Liver (tissue), 9 donors: Measurements from ENCODE around the gene CLMN. TPM values are rescaled to one million over a fixed set of nuclear protein-coding genes. Genes with fewer than 3 reads are reported as not detected.

ENCODE experiments used
- DNase-seq: peaks from one replicate; pipeline ENCODE4 v3.0.0-alpha.2; 2017; ENCODE audit warnings: low spot score
- H3K27ac ChIP-seq, 2 donors: one replicate each; pipeline ENCODE4 v1.7.0; 2013; ENCODE audit warnings: inconsistent platforms in 2 of 2, low read length in 2 of 2, control low read depth in 1 of 2, low read depth in 1 of 2, mild to moderate bottlenecking in 1 of 2
- H3K27me3 ChIP-seq, 4 donors: one replicate each; pipeline versions ENCODE4 v1.6.1 to v1.7.0; 2013; ENCODE audit warnings: low read length in 3 of 4, inconsistent platforms in 1 of 4, mild to moderate bottlenecking in 1 of 4, moderate library complexity in 1 of 4; ENCODE audit not compliant: control insufficient read depth in 4 of 4, insufficient read depth in 4 of 4
- H3K36me3 ChIP-seq, 4 donors: one replicate each; pipeline versions ENCODE4 v1.6.1 to v1.7.0; 2013; ENCODE audit warnings: low read length in 3 of 4, mild to moderate bottlenecking in 3 of 4, low read depth in 1 of 4, moderate library complexity in 1 of 4; ENCODE audit not compliant: control insufficient read depth in 4 of 4, insufficient read depth in 3 of 4
- H3K4me1 ChIP-seq, 4 donors: one replicate each; pipeline versions ENCODE4 v1.6.1 to v1.7.0; 2013; ENCODE audit warnings: low read length in 3 of 4, mild to moderate bottlenecking in 3 of 4, moderate library complexity in 1 of 4; ENCODE audit not compliant: control insufficient read depth in 4 of 4, insufficient read depth in 4 of 4
- H3K4me3 ChIP-seq, 3 donors: one replicate each; pipeline versions ENCODE4 v1.6.1 to v1.7.0; 2013; ENCODE audit warnings: low read length in 3 of 3, control low read depth in 1 of 3, low read depth in 1 of 3, mild to moderate bottlenecking in 1 of 3
- H3K9ac ChIP-seq, 2 donors: one replicate each; pipeline ENCODE4 v1.7.0; 2013; ENCODE audit warnings: low read length in 2 of 2, mild to moderate bottlenecking in 2 of 2, moderate library complexity in 2 of 2, control low read depth in 1 of 2, low read depth in 1 of 2
- H3K9me3 ChIP-seq, 4 donors: one replicate each; pipeline versions ENCODE4 v1.6.1 to v1.7.0; 2013; ENCODE audit warnings: low read length in 3 of 4; ENCODE audit not compliant: control insufficient read depth in 4 of 4
- EGR1 ChIP-seq, 2 donors: IDR thresholded peaks; 2 replicates each; pipeline ENCODE4 v1.6.1; 2016 to 2018; ENCODE audit warnings: antibody characterized with exemption in 2 of 2, low read depth in 2 of 2
- FOXA1 ChIP-seq: IDR thresholded peaks from 2 replicates; pipeline ENCODE4 v1.6.1; 2016; ENCODE audit warnings: antibody characterized with exemption
- FOXA2 ChIP-seq: IDR thresholded peaks from 2 replicates; pipeline ENCODE4 v1.6.1; 2016; ENCODE audit warnings: antibody characterized with exemption
- GABPA ChIP-seq, 2 donors: IDR thresholded peaks in 1 of 2; conservative IDR thresholded peaks in 1 of 2; 2 replicates each; pipeline ENCODE4 v1.6.1; 2016; ENCODE audit warnings: antibody characterized with exemption in 2 of 2, mild to moderate bottlenecking in 1 of 2, moderate library complexity in 1 of 2
- HNF4A ChIP-seq, 2 donors: conservative IDR thresholded peaks; 2 replicates each; pipeline ENCODE4 v1.6.1; 2016; ENCODE audit warnings: antibody characterized with exemption in 2 of 2, mild to moderate bottlenecking in 2 of 2
- HNF4G ChIP-seq: IDR thresholded peaks from 2 replicates; pipeline ENCODE4 v1.6.1; 2016; ENCODE audit warnings: antibody characterized with exemption
- JUND ChIP-seq, 2 donors: IDR thresholded peaks; 2 replicates each; pipeline ENCODE4 v1.6.1; 2016; ENCODE audit warnings: antibody characterized with exemption in 2 of 2
- MAX ChIP-seq: IDR thresholded peaks from 2 replicates; pipeline ENCODE4 v1.6.1; 2016; ENCODE audit warnings: antibody characterized with exemption
- NR2F2 ChIP-seq: IDR thresholded peaks from 2 replicates; pipeline ENCODE4 v1.6.1; 2016; ENCODE audit warnings: antibody characterized with exemption
- RAD21 ChIP-seq, 2 donors: IDR thresholded peaks; 2 replicates each; pipeline ENCODE4 v1.6.1; 2016; ENCODE audit warnings: antibody characterized with exemption in 2 of 2, mild to moderate bottlenecking in 2 of 2
- REST ChIP-seq: IDR thresholded peaks from 2 replicates; pipeline ENCODE4 v1.6.1; 2016; ENCODE audit warnings: antibody characterized with exemption, mild to moderate bottlenecking
- RXRA ChIP-seq, 2 donors: IDR thresholded peaks; 2 replicates each; pipeline ENCODE4 v1.6.1; 2017 to 2018; ENCODE audit warnings: antibody characterized with exemption in 2 of 2, mild to moderate bottlenecking in 1 of 2
- SP1 ChIP-seq: IDR thresholded peaks from 2 replicates; pipeline ENCODE4 v1.6.1; 2018; ENCODE audit warnings: antibody characterized with exemption, mild to moderate bottlenecking
- TAF1 ChIP-seq: conservative IDR thresholded peaks from 2 replicates; pipeline ENCODE4 v1.6.1; 2016; ENCODE audit warnings: antibody characterized with exemption, mild to moderate bottlenecking
- YY1 ChIP-seq: IDR thresholded peaks from 2 replicates; pipeline ENCODE4 v1.6.1; 2016; ENCODE audit warnings: antibody characterized with exemption, mild to moderate bottlenecking
- WGBS: extraction: QIAGEN DNeasy Blood & Tissue Kit; methylation state at CpG from one replicate; pipeline ENCODE4 v1.1.7; 2013; 5-methylcytosine and 5-hydroxymethylcytosine counted together
- polyA plus RNA-seq, 2 donors: library from polyadenylated mRNA; stranded (reverse) in 1 of 2; unstranded in 1 of 2; fragments of 200-250 nt in 1 of 2; fragments of >200 nt in 1 of 2; fragmentation: Nextera tagmentation in 1 of 2; extraction: Ambion mirVana in 1 of 2; gene quantifications; one replicate each; pipeline versions ENCODE4 v1.2.1 to v1.2.3, GENCODE V29; 2013 to 2015
- total RNA-seq, 2 donors: library from RNA; depleted of rRNA; stranded (reverse); fragments of >200 nt; gene quantifications; one replicate each; pipeline ENCODE4 v1.2.3, GENCODE V29; 2014
- TF ChIP-seq, protein P1 (sequence below): IDR thresholded peaks from 2 replicates; pipeline ENCODE4 v1.6.1; 2016; ENCODE audit warnings: antibody characterized with exemption
- TF ChIP-seq, protein P2 (sequence below): IDR thresholded peaks from 2 replicates; pipeline ENCODE4 v1.6.1; 2016; ENCODE audit warnings: antibody characterized with exemption
- TF ChIP-seq, protein P3 (sequence below): fragments of 150-350 bp; IDR thresholded peaks from 2 replicates; pipeline ENCODE4 v1.5.1; 2017; ENCODE audit warnings: improper control_type of control experiment, low read depth, low read length; ENCODE audit not compliant: missing input control
- donor health status: healthy.
- donor health status: healthy.
- donor health status: healthy.
- donor health status: healthy.
- donor health status: healthy.

CLMN gene
- total and polyA plus RNA-seq, 4 donors, result 6.0 to 41.1 (median 24.1) TPM

- TF ChIP-seq SP1 (no peak), FOXA1 (no peak)
- TF ChIP-seq, protein P1, sequence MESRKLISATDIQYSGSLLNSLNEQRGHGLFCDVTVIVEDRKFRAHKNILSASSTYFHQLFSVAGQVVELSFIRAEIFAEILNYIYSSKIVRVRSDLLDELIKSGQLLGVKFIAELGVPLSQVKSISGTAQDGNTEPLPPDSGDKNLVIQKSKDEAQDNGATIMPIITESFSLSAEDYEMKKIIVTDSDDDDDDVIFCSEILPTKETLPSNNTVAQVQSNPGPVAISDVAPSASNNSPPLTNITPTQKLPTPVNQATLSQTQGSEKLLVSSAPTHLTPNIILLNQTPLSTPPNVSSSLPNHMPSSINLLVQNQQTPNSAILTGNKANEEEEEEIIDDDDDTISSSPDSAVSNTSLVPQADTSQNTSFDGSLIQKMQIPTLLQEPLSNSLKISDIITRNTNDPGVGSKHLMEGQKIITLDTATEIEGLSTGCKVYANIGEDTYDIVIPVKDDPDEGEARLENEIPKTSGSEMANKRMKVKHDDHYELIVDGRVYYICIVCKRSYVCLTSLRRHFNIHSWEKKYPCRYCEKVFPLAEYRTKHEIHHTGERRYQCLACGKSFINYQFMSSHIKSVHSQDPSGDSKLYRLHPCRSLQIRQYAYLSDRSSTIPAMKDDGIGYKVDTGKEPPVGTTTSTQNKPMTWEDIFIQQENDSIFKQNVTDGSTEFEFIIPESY, result no peak
- Histone ChIP-seq H3K9ac (no peak overlapping the region), H3K36me3 (no peaks in the 10 kb centered on the region), H3K4me1 (peaks cover 0 to 5% (median 0%) of the 10 kb centered on the region in 4 donors), H3K4me3 (no peak overlapping the region), H3K27ac (no peak overlapping the region), H3K27me3 (no peaks in the 10 kb centered on the region), H3K9me3 (no peaks in the 10 kb centered on the region)
- 88% methylated on average over 9 of the region's 9 CpGs for whole genome bisulfite sequencing
- no peak for DNase-seq
Observed at GRCh38 chr14:95353664-95354063, 34.0 kb upstream of the CLMN start.

DNA sequence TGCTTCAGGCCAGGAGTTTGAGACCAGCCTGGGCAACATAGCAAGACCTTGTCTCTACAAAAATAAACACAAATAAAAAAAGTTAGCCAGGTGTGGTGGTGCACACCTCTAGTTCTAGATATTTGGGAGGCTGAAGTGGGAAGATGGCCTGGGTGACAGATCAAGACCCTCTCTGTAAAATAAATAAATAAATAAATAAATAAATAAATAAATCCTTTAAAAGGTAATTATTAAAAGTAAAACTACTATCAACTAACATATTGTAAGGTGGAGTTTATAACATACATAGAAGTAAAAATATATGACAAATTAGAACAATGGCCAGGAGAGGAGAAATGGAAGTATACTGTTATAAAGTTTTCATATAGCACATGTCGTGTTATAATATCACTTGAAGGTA is 33.3 kb upstream of the CLMN start:
- no peak overlapping the region for H3K9ac ChIP-seq
- no peak for DNase-seq
- H3K36me3 ChIP-seq, result no peaks in the 10 kb centered on the region
- H3K9me3 ChIP-seq, result no peaks in the 10 kb centered on the region
- no peak overlapping the region for H3K4me3 ChIP-seq
- H3K27ac ChIP-seq, result no peak overlapping the region
- peaks cover 0 to 5% (median 0%) of the 10 kb centered on the region in 4 donors for H3K4me1 ChIP-seq
- H3K27me3 ChIP-seq, result no peaks in the 10 kb centered on the region
- 98% methylated on average over 1 of the region's 1 CpG for WGBS
- no peak for TF ChIP-seq HNF4G
- no peak for TF ChIP-seq TAF1
- no peak for TF ChIP-seq SP1
- no peak for TF ChIP-seq RAD21 (IDR thresholded peaks at IDR 0.05)
- no peak for TF ChIP-seq YY1
- TF ChIP-seq, protein P1, result no peak
- TF ChIP-seq GABPA (IDR thresholded peaks at IDR 0.05 in 1 of 2, conservative IDR thresholded peaks at IDR 0.05 in 1 of 2), result no peak
- TF ChIP-seq RXRA (IDR thresholded peaks at IDR 0.05), result no peak

DNA sequence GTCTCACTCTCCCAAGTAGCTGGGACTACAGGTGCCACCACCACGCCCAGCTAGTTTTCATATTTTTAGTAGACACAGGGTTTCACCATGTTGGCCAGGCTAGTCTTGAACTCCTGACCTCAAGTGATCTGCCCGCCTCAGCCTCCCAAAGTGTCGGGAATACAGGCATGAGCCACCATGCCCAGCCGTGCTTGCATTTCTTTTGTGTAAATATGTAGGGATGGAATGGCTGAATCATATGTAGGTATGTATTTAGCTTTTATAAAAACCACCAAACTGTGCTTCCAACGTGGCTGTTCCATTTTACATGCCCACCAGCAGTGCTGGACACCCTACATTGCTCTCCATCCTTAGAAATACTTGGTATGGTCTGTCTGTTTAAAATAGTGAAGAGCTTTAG is 32.8 kb upstream of the CLMN start:
- 89% methylated on average over 5 of the region's 5 CpGs for WGBS
- H3K36me3 ChIP-seq, result no peaks in the 10 kb centered on the region
- peaks cover 0 to 5% (median 0%) of the 10 kb centered on the region in 4 donors for H3K4me1 ChIP-seq
- DNase-seq, result no peak
- H3K27ac ChIP-seq, result no peak overlapping the region
- H3K27me3 ChIP-seq, result no peaks in the 10 kb centered on the region
- no peak overlapping the region for H3K4me3 ChIP-seq
- no peak overlapping the region for H3K9ac ChIP-seq
- no peaks in the 10 kb centered on the region for H3K9me3 ChIP-seq
- no peak for TF ChIP-seq JUND (IDR thresholded peaks at IDR 0.05)
- TF ChIP-seq SP1, result no peak
- TF ChIP-seq HNF4G, result no peak
- no peak for TF ChIP-seq EGR1 (IDR thresholded peaks at IDR 0.05; ENCODE audit: low read depth in 2 of 2)
- no peak for TF ChIP-seq GABPA (IDR thresholded peaks at IDR 0.05 in 1 of 2, conservative IDR thresholded peaks at IDR 0.05 in 1 of 2)
- TF ChIP-seq, protein P2, sequence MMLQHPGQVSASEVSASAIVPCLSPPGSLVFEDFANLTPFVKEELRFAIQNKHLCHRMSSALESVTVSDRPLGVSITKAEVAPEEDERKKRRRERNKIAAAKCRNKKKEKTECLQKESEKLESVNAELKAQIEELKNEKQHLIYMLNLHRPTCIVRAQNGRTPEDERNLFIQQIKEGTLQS, result no peak
- TF ChIP-seq RAD21 (IDR thresholded peaks at IDR 0.05), result no peak
- TF ChIP-seq FOXA2, result no peak
- no peak for TF ChIP-seq FOXA1
- no peak for TF ChIP-seq RXRA (IDR thresholded peaks at IDR 0.05)
- TF ChIP-seq YY1, result no peak
- TF ChIP-seq HNF4A (conservative IDR thresholded peaks at IDR 0.05), result no peak
- TF ChIP-seq REST, result no peak
- no peak for TF ChIP-seq MAX
- no peak for TF ChIP-seq NR2F2
- TF ChIP-seq, protein P3, sequence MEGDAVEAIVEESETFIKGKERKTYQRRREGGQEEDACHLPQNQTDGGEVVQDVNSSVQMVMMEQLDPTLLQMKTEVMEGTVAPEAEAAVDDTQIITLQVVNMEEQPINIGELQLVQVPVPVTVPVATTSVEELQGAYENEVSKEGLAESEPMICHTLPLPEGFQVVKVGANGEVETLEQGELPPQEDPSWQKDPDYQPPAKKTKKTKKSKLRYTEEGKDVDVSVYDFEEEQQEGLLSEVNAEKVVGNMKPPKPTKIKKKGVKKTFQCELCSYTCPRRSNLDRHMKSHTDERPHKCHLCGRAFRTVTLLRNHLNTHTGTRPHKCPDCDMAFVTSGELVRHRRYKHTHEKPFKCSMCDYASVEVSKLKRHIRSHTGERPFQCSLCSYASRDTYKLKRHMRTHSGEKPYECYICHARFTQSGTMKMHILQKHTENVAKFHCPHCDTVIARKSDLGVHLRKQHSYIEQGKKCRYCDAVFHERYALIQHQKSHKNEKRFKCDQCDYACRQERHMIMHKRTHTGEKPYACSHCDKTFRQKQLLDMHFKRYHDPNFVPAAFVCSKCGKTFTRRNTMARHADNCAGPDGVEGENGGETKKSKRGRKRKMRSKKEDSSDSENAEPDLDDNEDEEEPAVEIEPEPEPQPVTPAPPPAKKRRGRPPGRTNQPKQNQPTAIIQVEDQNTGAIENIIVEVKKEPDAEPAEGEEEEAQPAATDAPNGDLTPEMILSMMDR, result no peak
- TF ChIP-seq TAF1, result no peak
